GM21447 (cell line): ENCODE results near the gene CLMP.

ENCODE experiments used
- ATAC-seq: cut with Tn5 transposase; IDR thresholded peaks from one replicate; pipeline ENCODE4 v1.9.1; 2021; ENCODE audit not compliant: unreplicated experiment

Gene CLMP

DNA sequence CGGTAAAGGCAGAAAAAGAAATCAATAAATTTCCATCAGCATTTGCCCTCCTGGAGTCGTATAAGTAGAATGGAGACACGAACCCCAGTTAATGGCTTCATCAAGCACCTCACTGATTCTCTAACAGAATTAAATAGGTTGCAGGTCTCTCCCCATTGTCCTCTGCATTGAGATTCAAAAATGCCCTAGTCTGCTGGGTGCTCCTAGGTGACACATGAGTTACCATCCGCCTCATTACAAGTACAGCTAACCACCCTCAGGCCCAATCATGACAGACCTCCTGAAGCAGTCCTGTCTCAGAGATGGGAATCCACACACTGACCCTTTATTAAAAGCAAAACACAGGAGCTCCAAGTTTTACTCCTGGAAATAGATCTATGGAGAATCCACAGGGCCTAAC is 164.5 kb downstream of the CLMP start:
- ATAC-seq, result no peak

GRCh38 chr11:123020968-123021367 is 174.1 kb downstream of the CLMP start:
- peak; percentile 70 for ATAC-seq
